DOHH2 (cell line): ENCODE results near the gene HELT.

Experiments used
- H3F3A ChIP-seq: fragments of 200-600 bp; sonication (generic), shearing (Covaris generic); 2 replicates; pipeline ENCODE4 v1.6.0; 2016; ENCODE audit warnings: antibody characterized with exemption, mild to moderate bottlenecking; ENCODE audit not compliant: control insufficient read depth, insufficient read depth
- H3K27ac ChIP-seq: fragments of 200-600 bp; sonication (generic); 2 replicates; pipeline ENCODE4 v1.5.1; 2014; ENCODE audit warnings: low read depth, mild to moderate bottlenecking, low read length, moderate library complexity
- H3K27me3 ChIP-seq: fragments of 200-600 bp; sonication (generic); 2 replicates; pipeline ENCODE4 v1.6.1; 2014; ENCODE audit warnings: mild to moderate bottlenecking, low read length, mixed read lengths; ENCODE audit not compliant: control insufficient read depth
- H3K36me3 ChIP-seq: fragments of 200-600 bp; sonication (generic); 2 replicates; pipeline ENCODE4 v1.6.1; 2014; ENCODE audit warnings: mild to moderate bottlenecking, low read length, moderate library complexity, mixed read lengths; ENCODE audit not compliant: control insufficient read depth
- H3K4me1 ChIP-seq: fragments of 200-600 bp; sonication (generic); 2 replicates; pipeline ENCODE4 v1.6.1; 2014; ENCODE audit warnings: mild to moderate bottlenecking, low read length, mixed read lengths; ENCODE audit not compliant: control insufficient read depth
- H3K4me2 ChIP-seq: fragments of 200-600 bp; sonication (generic); 2 replicates; pipeline ENCODE4 v1.6.0; 2014; ENCODE audit warnings: mild to moderate bottlenecking, low read length, moderate library complexity
- H3K4me3 ChIP-seq: fragments of 200-600 bp; sonication (generic); 2 replicates; pipeline ENCODE4 v1.5.1; 2014; ENCODE audit warnings: mild to moderate bottlenecking, low read length, mixed read lengths
- H3K79me2 ChIP-seq: fragments of 200-600 bp; sonication (generic); 2 replicates; pipeline ENCODE4 v1.6.1; 2014; ENCODE audit warnings: mild to moderate bottlenecking, low read length, mixed read lengths; ENCODE audit not compliant: control insufficient read depth
- H3K9me2 ChIP-seq: fragments of 200-600 bp; sonication (generic); replicated peaks from 2 replicates; pipeline ENCODE4 v1.6.1; 2014; ENCODE audit warnings: mild to moderate bottlenecking, low read length, mixed read lengths; ENCODE audit not compliant: control insufficient read depth
- H3K9me3 ChIP-seq: fragments of 200-600 bp; sonication (generic); 2 replicates; pipeline ENCODE4 v1.6.1; 2014; ENCODE audit warnings: antibody characterized with exemption, low read length, mixed read lengths; ENCODE audit not compliant: control insufficient read depth, insufficient read depth
- H4K20me1 ChIP-seq: fragments of 200-600 bp; sonication (generic); 2 replicates; pipeline ENCODE4 v1.6.0; 2014; ENCODE audit warnings: low read depth, mild to moderate bottlenecking, antibody characterized with exemption, low read length, moderate library complexity; ENCODE audit not compliant: control insufficient read depth, insufficient read depth
- CTCF ChIP-seq: fragments of 200-600 bp; sonication (generic); IDR thresholded peaks from one replicate; pipeline ENCODE4 v1.5.1; 2014; ENCODE audit warnings: antibody characterized with exemption, mild to moderate bottlenecking, low read depth, low read length; ENCODE audit not compliant: poor library complexity, severe bottlenecking
- EZH2phosphoT487 ChIP-seq: fragments of 200-600 bp; sonication (generic); IDR thresholded peaks from 2 replicates; pipeline ENCODE4 v1.6.1; 2017; ENCODE audit warnings: borderline replicate concordance, mild to moderate bottlenecking, antibody characterized with exemption, low read length, moderate library complexity, mixed read lengths

Gene HELT

GRCh38 chr4:185003596-185004351, 14.5 kb upstream of the HELT start:
- Histone ChIP-seq H3K79me2 (no peaks in the 10 kb centered on the region), H3K9me3 (no peaks in the 10 kb centered on the region), H3F3A (no peaks in the 10 kb centered on the region), H3K4me3 (no peak overlapping the region), H3K4me1 (peaks cover 3% of the 10 kb centered on the region; the same call in 1 of the 2 replicates), H3K27me3 (peaks cover 8% of the 10 kb centered on the region; the same call in 1 of the 2 replicates), H3K9me2 (no peaks in the 10 kb centered on the region), H4K20me1 (no peaks in the 10 kb centered on the region), H3K27ac (no peak overlapping the region), H3K36me3 (no peaks in the 10 kb centered on the region), H3K4me2 (no peak overlapping the region)
- TF ChIP-seq EZH2phosphoT487 (no peak), CTCF (no peak)

GRCh38 chr4:185004562-185005218, 13.6 kb upstream of the HELT start:
- no peaks in the 10 kb centered on the region for H3K36me3 ChIP-seq
- peak overlapping the region; percentile 0; the same call in 1 of the 2 replicates for H3K4me3 ChIP-seq
- no peak overlapping the region for H3K27ac ChIP-seq
- no peaks in the 10 kb centered on the region for H4K20me1 ChIP-seq
- no peaks in the 10 kb centered on the region for H3F3A ChIP-seq
- H3K27me3 ChIP-seq: peaks cover 8% of the 10 kb centered on the region; the same call in 1 of the 2 replicates
- H3K9me2 ChIP-seq: no peaks in the 10 kb centered on the region
- H3K4me1 ChIP-seq: peaks cover 3% of the 10 kb centered on the region; the same call in 1 of the 2 replicates
- no peaks in the 10 kb centered on the region for H3K79me2 ChIP-seq
- H3K9me3 ChIP-seq: no peaks in the 10 kb centered on the region
- TF ChIP-seq EZH2phosphoT487 (no peak), CTCF (no peak)
- peak overlapping the region; percentile 47 for H3K4me2 ChIP-seq

- H3K27me3 ChIP-seq: peaks cover 5% of the 10 kb centered on the region; the same call in 1 of the 2 replicates
- H4K20me1 ChIP-seq: no peaks in the 10 kb centered on the region
- H3F3A ChIP-seq: no peaks in the 10 kb centered on the region
- peak overlapping the region; percentile 47 for H3K4me2 ChIP-seq
- H3K4me1 ChIP-seq: peaks cover 3% of the 10 kb centered on the region; the same call in 1 of the 2 replicates
- no peaks in the 10 kb centered on the region for H3K9me2 ChIP-seq
- no peaks in the 10 kb centered on the region for H3K36me3 ChIP-seq
- H3K4me3 ChIP-seq: peak overlapping the region; percentile 0; the same call in 1 of the 2 replicates
- TF ChIP-seq CTCF (peak; percentile 94), EZH2phosphoT487 (no peak)
- H3K9me3 ChIP-seq: no peaks in the 10 kb centered on the region
- no peaks in the 10 kb centered on the region for H3K79me2 ChIP-seq
- H3K27ac ChIP-seq: no peak overlapping the region
Measured at GRCh38 chr4:185005219-185005819, 13.0 kb upstream of the HELT start.
